LNCaP clone FGC (cell line): ENCODE data around the gene F5.

Experiments
- DNase-seq: peaks from one replicate; pipeline ENCODE4 v3.0.0-alpha.2; 2011; ENCODE audit warnings: low read depth
- H3K4me3 ChIP-seq: 2 replicates; pipeline ENCODE4 v1.5.1; 2011; ENCODE audit warnings: mild to moderate bottlenecking, low read depth, low read length, control low read depth
- TF ChIP-seq, protein P1 (sequence below): IDR thresholded peaks from 2 replicates; pipeline ENCODE4 v1.5.1; 2012; ENCODE audit warnings: mild to moderate bottlenecking; ENCODE audit not compliant: control insufficient read depth, insufficient read depth; ENCODE audit errors: extremely low read depth

Gene F5

DNA sequence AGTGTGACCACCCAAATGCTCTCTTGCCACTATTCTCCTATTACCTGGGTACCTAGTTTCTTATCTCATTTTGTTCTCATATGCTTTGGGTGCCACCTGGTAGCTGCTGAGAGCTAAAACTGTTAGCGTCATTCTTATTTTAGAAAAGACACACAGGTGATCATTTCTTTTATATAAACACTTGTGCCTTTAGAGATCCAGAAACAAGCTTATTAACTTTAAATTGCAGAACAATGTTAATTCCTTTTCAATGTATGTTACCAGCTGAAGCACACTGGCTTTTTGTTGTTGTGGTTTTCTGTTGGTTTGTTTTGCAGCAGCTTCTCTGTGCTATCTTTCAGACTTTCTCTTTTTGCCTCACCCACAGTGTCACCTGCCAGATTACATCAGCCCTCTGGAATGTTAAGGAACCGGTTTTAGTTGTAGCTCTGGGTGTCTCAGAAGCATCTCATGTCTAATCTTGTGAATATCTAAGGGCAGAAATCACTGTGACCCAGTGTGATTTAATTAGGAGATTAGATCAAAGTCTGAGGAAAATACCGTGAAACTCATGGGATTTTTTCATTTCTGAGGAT lies 57.1 kb downstream of the F5 start:
- TF ChIP-seq, protein P1, sequence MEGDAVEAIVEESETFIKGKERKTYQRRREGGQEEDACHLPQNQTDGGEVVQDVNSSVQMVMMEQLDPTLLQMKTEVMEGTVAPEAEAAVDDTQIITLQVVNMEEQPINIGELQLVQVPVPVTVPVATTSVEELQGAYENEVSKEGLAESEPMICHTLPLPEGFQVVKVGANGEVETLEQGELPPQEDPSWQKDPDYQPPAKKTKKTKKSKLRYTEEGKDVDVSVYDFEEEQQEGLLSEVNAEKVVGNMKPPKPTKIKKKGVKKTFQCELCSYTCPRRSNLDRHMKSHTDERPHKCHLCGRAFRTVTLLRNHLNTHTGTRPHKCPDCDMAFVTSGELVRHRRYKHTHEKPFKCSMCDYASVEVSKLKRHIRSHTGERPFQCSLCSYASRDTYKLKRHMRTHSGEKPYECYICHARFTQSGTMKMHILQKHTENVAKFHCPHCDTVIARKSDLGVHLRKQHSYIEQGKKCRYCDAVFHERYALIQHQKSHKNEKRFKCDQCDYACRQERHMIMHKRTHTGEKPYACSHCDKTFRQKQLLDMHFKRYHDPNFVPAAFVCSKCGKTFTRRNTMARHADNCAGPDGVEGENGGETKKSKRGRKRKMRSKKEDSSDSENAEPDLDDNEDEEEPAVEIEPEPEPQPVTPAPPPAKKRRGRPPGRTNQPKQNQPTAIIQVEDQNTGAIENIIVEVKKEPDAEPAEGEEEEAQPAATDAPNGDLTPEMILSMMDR, result no peak
- H3K4me3 ChIP-seq, result peak overlapping the region; percentile 28
- DNase-seq, result peak; percentile 92

DNA sequence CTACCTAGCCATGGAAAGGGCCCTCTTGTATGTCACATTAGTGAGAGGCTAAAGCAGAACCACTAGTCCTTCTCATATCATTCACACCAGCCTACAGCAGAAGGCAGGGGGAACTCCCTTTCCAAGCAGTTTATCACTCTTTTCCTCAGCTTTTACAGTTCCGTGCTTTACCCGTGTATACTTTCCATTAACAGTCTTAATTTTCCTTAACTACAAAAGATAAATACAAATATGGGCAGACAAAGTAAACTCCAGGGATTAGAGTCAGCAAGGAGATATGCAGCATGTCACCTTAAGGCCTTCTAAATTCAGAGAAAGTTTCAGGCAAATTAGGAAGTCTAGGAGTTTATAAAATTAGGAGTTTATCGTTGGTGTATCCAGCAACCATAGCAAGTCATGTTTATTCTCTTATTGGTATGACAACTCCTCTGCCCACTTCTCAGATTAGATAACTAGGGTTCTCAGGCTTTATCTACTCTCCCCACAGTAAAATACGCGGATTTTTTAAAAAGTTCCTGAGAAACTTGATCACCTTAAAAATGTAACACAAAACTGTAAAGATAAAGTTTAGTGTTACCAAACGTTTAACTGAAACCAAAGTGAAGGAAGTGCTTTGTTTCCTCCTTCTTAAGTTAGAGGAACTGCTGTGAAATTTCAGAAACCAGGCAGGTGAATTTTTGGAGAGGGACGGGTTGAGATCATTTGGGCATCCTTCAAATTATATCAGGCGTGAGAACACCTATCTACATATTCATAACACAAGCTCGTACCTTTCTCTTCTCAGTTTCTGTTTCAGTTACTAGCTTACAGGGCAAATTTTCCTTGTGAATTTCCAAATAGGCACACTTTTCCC lies 57.8 kb downstream of the F5 start:
- TF ChIP-seq, protein P1, result no peak
- peak overlapping the region; percentile 28 for H3K4me3 ChIP-seq
- DNase-seq, result no peak

DNA sequence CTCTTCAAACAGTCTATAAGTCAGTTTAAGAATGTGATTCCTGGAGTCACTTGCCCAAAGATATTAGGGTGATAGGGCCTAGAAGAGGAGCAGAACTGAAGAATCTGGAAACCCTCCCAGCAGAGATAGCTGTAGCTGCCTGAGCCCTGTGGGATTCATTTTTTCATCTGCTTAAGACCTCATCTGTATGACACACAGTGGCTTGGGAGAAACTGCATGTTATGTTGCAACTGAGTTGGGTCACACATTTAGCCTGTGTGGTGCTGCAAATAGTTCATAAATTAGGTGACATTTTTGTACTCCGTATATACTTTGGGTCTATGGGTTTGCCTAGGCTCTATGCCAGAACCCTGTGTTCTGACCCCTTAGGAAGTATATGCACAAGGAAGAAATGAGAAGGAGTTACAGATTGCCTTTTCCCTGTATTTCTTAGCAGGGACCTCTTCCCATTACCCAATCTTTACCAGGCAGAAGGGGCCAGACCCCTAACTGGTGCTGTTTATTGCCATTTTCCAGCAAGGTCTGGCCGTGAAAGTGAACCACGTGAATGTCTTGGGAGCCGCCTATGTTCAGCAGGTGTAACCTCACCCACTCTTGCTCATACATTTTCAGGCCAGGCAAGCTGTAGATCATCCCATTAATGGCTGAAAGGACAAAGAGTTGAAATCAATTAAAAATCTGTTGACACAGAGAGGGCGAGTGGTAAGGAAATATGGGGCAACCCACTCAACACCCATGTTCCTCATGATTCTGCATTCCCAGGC lies 58.6 kb downstream of the F5 start:
- DNase-seq, result no peak
- H3K4me3 ChIP-seq, result no peak overlapping the region
- TF ChIP-seq, protein P1, result no peak

DNA sequence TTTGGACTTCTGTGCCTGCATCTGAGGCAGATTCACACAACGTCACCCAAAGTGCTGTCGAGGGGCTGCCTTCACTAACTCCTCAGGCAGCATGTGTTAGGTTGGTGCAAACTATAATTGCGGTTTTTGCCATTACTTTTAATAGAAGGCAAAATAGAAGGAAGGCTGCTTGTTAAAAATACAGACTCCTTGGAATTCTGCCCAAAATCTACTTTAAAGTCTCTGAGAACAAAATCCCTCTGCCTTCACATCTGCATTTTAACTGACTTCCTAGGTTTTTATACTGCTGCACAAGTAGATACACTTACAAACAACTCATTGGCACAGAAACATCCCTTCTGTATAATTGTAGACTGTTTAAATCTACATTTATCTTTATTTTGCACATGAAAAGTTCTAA lies 59.3 kb downstream of the F5 start:
- TF ChIP-seq, protein P1, result no peak
- no peak overlapping the region for H3K4me3 ChIP-seq
- DNase-seq, result no peak

DNA sequence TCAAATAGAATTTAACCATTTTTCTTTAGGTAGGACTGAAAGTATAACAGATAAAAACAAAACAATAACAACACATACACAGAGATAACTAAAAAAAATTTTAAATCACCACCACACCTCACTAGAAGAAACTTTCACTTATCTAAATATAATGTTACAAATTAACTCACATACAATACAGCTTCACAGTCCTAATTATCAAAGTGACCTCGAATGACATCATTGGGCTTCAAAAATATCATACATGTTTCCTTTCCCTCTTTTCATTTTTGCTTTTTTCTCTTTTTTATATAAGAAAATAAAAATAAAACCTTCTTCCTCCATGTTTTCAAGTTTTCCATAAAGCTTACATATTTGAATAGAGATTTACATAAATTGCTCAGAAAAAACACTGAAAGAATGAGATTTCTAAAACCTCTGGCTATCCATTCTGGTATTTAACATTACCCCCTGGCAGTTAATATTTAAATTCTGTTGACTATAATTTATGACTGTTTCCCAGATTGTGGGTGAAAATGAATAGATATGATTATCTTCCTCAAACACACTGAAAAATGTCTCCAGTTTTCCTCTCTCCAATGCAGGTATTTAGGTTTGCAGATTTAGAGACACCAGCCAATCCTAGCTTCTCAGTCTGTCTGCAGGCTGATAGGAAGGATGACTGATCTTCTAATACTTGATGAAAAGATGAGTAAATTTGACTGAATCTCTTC lies 60.0 kb downstream of the F5 start:
- no peak overlapping the region for H3K4me3 ChIP-seq
- TF ChIP-seq, protein P1, result no peak
- no peak for DNase-seq

DNA sequence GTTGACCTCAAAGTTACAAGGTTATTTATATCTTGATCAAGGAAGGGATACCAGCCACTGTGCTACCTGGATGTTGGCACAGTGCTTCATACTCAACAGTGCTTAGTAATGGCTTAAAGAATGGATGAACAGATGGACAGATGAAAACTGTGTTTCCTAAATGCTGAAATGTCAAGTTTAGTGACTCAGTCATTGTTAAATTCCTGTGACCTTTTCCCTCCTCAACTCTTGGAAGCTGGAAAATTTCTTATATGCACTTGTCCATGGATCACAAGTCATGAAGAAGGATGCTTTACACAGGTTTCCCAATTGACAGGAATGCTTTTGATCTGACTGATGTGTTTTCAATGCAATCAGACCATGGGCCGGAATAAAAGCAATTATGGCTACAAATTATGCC lies 60.9 kb downstream of the F5 start:
- H3K4me3 ChIP-seq, result no peak overlapping the region
- TF ChIP-seq, protein P1, result no peak
- DNase-seq, result no peak
